Germinal center (tissue), 1 donor: Measurements from ENCODE around the gene BBS10.
"Not testable (repeated sequence)": the region's sequence is repeated elsewhere in the genome, so short reads cannot be mapped to it uniquely, and the experiment has no call there.

Source experiments
- DNase-seq: peaks from one replicate; pipeline ENCODE4 v3.0.0; 2012; ENCODE audit warnings: mixed read lengths, low spot score

BBS10 gene

DNA sequence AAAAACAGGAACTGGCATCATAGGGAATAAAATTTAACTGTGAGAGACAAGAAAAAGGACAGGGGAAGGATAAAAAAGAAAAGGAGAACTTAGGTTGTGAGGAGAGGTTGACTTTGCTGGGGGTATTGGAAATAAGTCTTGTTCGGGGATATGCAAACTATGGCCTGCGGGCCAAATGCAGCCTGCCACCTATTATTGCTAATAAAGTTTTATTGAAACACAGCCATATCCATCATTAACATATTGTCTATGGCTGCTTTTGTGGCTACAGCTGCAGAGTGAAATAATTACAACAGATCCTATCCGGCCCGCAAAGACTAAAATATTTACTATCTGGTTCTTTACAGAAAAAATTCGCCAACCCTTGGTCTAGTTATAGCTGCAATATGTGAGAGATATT lies 18.6 kb downstream of the BBS10 start:
- no peak for DNase-seq

- no peak for DNase-seq
Observed at GRCh38 chr12:76329159-76329558, 19.1 kb downstream of the BBS10 start.

DNA sequence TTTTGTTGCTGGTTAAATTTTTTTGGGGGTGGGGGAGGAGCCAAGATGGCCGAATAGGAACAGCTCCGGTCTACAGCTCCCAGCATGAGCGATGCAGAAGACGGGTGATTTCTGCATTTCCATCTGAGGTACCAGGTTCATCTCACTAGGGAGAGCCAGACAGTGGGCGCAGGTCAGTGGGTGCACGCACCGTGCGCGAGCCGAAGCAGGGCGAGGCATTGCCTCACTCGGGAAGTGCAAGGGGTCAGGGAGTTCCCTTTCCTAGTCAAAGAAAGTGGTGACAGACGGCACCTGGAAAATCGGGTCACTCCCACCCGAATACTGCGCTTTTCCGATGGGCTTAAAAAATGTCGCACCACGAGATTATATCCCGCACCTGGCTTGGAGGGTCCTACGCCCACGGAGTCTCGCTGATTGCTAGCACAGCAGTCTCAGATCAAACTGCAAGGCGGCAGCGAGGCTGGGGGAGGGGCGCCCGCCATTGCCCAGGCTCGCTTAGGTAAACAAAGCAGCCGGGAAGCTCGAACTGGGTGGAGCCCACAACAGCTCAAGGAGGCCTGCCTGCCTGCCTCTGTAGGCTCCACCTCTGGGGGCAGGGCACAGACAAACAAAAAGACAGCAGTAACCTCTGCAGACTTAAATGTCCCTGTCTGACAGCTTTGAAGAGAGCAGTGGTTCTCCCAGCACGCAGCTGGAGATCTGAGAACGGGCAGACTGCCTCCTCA lies 28.5 kb downstream of the BBS10 start:
- not testable (repeated sequence) for DNase-seq

DNA sequence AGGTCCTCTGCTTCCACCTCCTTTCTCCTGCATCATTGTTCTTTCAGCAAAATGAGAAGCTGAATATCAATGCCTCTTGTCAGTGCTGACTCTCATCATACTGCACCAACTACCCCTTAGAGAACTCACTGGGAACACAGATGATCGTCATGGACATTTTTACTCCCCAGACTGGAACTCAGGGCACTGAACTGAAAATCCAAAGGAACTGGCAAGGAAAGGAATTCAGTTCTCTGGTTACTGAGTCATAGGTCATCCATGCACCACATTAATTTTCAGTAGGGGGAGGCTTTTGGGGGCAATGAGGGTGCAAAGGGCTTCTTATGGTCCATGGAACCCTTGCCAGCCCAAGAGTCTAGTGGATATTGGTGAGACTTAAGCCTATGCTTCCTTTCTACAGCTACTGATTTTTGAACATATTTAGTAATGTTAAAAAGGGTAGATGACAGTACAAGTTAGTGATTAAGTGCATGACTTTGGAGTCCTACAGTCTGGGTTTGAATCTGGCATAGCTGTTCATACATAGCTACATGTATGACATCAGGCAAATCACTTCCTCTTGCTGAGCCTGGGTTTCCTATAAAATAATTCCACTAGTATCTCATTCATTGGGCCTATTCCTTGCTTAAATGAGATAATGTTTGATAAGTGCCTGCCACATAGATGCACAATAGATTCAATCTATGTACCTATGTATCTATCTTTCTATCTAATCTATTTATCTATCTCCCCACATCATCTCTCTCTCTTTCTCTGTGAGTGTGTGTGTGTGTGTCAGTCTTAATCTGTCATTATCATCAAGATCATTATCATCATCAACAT lies 29.2 kb downstream of the BBS10 start:
- no peak for DNase-seq

GRCh38 chr12:76317976-76318375 lies 30.2 kb downstream of the BBS10 start:
- DNase-seq: no peak

GRCh38 chr12:76316468-76316867 lies 31.7 kb downstream of the BBS10 start:
- DNase-seq: no peak

- DNase-seq: no peak
Observed at GRCh38 chr12:76313299-76313698, 34.9 kb downstream of the BBS10 start.

DNA sequence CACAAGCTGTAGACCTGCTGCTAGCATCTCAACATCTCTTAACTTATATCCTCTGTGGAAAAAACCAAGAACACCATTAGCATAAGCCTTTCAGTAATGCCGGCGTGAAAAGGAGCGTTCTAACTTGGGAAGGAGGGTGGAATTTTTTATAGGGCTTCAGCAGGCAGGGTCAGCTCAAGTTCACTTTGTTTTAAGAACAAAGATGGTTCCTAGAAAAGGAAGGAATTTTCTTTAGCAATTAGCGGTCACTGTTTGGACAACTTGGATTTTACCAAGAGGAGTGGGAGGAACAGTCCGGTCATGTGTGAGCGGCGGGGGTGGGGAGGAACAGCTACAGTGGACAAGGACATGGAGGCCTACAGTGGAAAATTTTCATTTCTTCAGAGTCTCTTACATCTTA lies 35.9 kb downstream of the BBS10 start:
- DNase-seq: no peak

DNA sequence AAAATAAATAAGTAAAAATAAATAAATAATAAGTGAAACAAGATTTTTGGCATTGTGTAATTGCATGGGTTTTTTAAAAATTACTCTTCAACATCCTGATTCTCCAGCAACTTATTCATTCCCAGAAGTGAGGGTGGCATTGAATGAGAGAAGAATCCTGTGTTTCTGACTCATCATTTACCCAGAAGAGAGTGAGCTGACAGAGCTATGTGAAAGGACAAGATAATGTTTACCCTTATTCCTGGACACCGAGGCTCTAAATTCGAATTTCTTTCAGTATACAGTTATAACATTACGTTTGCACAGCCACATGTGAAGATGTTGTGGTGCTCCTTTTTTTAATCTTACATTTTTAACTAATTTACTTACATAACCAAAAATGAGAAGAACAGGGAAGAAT lies 36.4 kb downstream of the BBS10 start:
- no peak for DNase-seq

- no peak for DNase-seq
Observed at GRCh38 chr12:76310110-76310509, 38.1 kb downstream of the BBS10 start.

DNA sequence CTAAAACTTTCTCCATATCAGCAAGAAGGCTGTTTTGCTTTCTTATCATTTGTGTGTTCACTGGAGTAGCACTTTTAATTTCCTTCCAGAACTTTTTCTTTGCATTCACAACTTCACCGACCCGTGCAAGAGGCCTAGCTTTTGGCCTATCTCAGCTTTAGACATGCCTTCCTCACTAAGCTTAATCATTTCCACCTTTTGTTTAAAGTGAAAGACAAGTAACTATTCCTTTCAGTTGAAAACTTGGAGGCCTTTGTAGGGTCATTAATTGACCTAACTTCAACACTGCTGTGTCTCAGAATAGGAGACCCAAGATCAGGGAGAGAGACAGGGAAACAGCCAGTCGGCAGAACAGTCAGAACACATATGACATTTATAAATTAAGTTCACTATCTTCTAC lies 39.3 kb downstream of the BBS10 start:
- no peak for DNase-seq

GRCh38 chr12:76307083-76307482 lies 41.1 kb downstream of the BBS10 start:
- no peak for DNase-seq

- DNase-seq: no peak
Observed at GRCh38 chr12:76303989-76304460, 44.2 kb downstream of the BBS10 start.

DNA sequence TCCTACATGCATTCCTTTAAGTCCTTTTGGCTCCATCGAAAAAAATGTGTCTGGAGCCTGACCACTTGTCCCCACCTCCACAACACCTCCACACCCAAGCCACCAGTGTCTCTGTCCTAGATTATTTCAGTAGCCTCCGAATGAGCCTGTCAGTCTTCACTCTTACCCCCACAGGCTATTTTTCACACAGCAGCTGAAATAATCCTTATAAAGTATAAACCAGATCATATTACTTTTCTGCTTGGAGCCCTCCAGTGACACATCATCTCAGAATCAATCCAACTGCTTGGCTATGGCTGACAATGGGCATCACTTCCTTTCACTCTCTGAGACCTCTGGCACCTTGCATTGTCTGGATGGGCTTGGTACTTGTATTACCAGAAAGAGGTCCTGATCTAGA lies 44.9 kb downstream of the BBS10 start:
- no peak for DNase-seq

GRCh38 chr12:76300297-76300665 lies 47.9 kb downstream of the BBS10 start:
- DNase-seq: no peak

DNA sequence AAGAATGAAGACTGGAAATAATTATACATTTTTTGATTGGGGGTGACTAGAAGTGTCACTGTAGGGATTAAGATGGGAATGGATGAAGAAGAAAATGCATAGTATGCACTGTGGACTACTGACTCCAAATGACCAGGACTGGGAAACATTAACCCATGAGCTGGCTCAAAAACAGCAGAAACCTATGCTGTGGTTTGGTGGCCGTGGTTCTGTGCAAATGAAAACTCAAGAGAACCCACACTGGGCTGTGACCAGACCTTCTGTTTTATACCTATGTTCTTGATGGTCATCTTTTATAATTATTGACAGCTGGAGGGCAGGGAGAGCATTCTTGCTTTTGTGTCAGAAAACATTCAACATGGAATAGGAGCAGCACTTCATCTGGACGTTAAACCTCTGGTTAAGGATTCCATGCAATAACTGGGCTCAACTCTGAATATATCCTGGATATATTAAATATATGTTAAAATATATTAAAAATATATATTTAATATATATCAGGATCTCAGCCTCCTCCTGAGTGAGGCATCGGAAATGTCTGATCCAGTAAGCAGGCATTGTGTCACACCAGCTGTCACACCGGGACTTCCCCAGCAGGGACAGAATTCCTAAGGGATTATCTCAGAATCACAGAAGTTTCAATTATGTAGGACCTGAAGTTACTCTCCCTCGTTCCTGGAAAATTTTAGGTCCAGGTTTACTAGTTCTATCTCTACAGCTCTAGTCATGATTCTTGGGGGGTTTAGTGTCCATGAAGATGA lies 48.5 kb downstream of the BBS10 start:
- no peak for DNase-seq
